ENCODE measurements around the gene TSEN54. TPM values are rescaled to one million over a fixed set of nuclear protein-coding genes. Genes with fewer than 3 reads are reported as not detected.

Gene TSEN54
- total RNA-seq, 2 experiments from 2014 or later = 57.4 to 69.8 TPM

DNA sequence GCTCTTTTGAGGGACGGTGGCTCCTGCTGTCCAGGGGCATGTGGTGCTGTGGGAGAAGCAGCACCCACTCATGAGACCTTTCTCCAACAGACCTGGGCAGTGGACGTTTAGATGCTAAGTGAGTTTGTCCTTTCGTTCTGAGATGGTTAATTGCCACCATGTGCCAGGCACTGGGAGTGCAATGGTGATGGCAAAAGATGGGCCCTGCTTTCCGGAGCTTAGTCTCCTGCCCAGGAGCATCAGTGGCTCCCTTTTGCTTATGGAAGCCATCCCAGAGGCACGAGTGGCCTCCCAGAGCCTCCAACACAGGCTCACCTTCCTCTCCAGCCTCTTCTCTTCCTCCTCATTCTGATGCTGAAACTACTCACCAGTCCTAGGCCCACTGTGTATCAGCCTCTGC is 29.4 kb upstream of the TSEN54 start:
- H3K79me2 ChIP-seq (ENCODE audit: insufficient read depth, low read depth, low read length) = no peaks in the 10 kb centered on the region
- H3K4me3 ChIP-seq (ENCODE audit: low read depth, low read length, poor library complexity, severe bottlenecking) = no peak overlapping the region
- no peak overlapping the region; the same call in 1 of the 2 replicates for H2AFZ ChIP-seq (ENCODE audit: low read length)
- H4K20me1 ChIP-seq (ENCODE audit: insufficient read depth, low read length) = no peaks in the 10 kb centered on the region
- peak overlapping the region; percentile 63 for H3K4me2 ChIP-seq (ENCODE audit: low read length)
- ChIA-PET POLR2A (interaction anchor here (1.0 to 1.5 kb wide), 3 partner anchors 10 to 31 kb away, joined by 3 read pairs; partner anchors contain the start of gene TMEM94), CTCF (ENCODE audit: unreplicated experiment) (interaction anchor here (0.6 kb wide), 1 partner anchor 9 kb away, joined by 3 read pairs; no protein-coding TSS in a partner anchor)
- no peak for DNase-seq (ENCODE audit: low spot score)
- peaks cover 16% of the 10 kb centered on the region for H3K4me1 ChIP-seq (ENCODE audit: insufficient read depth, low read length, poor library complexity, severe bottlenecking)
- TF ChIP-seq EZH2phosphoT487 (IDR thresholded peaks at IDR 0.05; ENCODE audit: borderline replicate concordance, low read depth, low read length) = no peak
- no peak for TF ChIP-seq CTCF (conservative IDR thresholded peaks at IDR 0.05; ENCODE audit: low read length)
- no TSS peak for BruUV-seq (replicated peaks)
- peak overlapping the region; percentile 58 for H3K27ac ChIP-seq (ENCODE audit: low read depth, low read length, poor library complexity, severe bottlenecking)
- H3K9me2 ChIP-seq (ENCODE audit: insufficient read depth, low read length) = no peaks in the 10 kb centered on the region
- intact Hi-C loops (cut with micrococcal nuclease; ENCODE audit: unreplicated experiment) = no loop called here
- H3K36me3 ChIP-seq (ENCODE audit: insufficient read depth, low read length) = no peaks in the 10 kb centered on the region
- no peaks in the 10 kb centered on the region for H3K9me3 ChIP-seq (ENCODE audit: low read length)

GRCh38 chr17:75487351-75488070 is 28.8 kb upstream of the TSEN54 start:
- H3K4me1 ChIP-seq (ENCODE audit: insufficient read depth, low read length, poor library complexity, severe bottlenecking) = peaks cover 16% of the 10 kb centered on the region
- no peaks in the 10 kb centered on the region for H3K79me2 ChIP-seq (ENCODE audit: insufficient read depth, low read depth, low read length)
- H4K20me1 ChIP-seq (ENCODE audit: insufficient read depth, low read length) = no peaks in the 10 kb centered on the region
- TF ChIP-seq EZH2phosphoT487 (IDR thresholded peaks at IDR 0.05; ENCODE audit: borderline replicate concordance, low read depth, low read length) (no peak), CTCF (conservative IDR thresholded peaks at IDR 0.05; ENCODE audit: low read length) (peak; percentile 55; the same call in 1 of the 2 replicates)
- ChIA-PET POLR2A (interaction anchor here (0.5 to 1.5 kb wide), 10 partner anchors 10 to 302 kb away, joined by 3 to 5 read pairs (median 3); partner anchors contain the start of gene TMEM94), CTCF (ENCODE audit: unreplicated experiment) (interaction anchor here (0.6 to 0.7 kb wide), 2 partner anchors 8 to 33 kb away, joined by 3 read pairs; no protein-coding TSS in a partner anchor)
- DNase-seq (ENCODE audit: low spot score) = peak; percentile 73
- H2AFZ ChIP-seq (ENCODE audit: low read length) = peak overlapping the region; percentile 63
- H3K4me3 ChIP-seq (ENCODE audit: low read depth, low read length, poor library complexity, severe bottlenecking) = peak overlapping the region; percentile 33
- H3K9me2 ChIP-seq (ENCODE audit: insufficient read depth, low read length) = no peaks in the 10 kb centered on the region
- peak overlapping the region; percentile 63 for H3K4me2 ChIP-seq (ENCODE audit: low read length)
- H3K36me3 ChIP-seq (ENCODE audit: insufficient read depth, low read length) = no peaks in the 10 kb centered on the region
- no TSS peak for BruUV-seq (replicated peaks)
- peak overlapping the region; percentile 58 for H3K27ac ChIP-seq (ENCODE audit: low read depth, low read length, poor library complexity, severe bottlenecking)
- intact Hi-C loops (cut with micrococcal nuclease; ENCODE audit: unreplicated experiment) = no loop called here
- H3K9me3 ChIP-seq (ENCODE audit: low read length) = no peaks in the 10 kb centered on the region

Measured in OCI-LY7 (cell line).